HTR-8/SVneo (cell line): Measurements from ENCODE around the gene EPN1.
"Not testable (repeated sequence)": the region's sequence is repeated elsewhere in the genome, so short reads cannot be mapped to it uniquely, and the experiment has no call there.

Experiments used
- DNase-seq: peaks from one replicate; pipeline ENCODE4 v3.0.0; 2011; ENCODE audit warnings: low spot score, mixed read lengths; ENCODE audit not compliant: insufficient read length
- FAIRE-seq: peaks from 2 replicates; lab custom pipeline; 2011; peaks lifted over from hg19 to GRCh38; lab: Jason Lieb, UNC

The EPN1 gene

DNA sequence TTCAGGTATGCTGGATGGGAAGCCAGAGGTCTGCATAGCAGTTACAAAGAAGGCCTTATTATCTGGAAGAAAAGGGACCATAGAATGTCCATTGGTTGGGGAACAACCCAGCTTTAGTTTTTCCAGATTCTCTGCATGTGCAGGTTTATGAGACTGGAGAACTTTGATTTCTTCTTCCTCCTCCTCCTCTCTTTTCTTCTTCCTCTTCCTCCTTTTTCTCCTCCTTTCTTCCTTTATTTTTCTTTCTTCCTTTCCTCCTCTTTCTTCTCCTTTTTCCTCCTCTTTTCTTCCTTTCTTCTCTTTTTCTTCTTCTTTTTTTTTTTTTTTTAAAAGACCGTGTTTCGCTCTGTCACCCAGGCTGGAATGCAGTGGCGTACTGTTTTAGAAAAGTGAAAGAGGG, 30.9 kb downstream of the EPN1 start:
- DNase-seq: no peak
- FAIRE-seq: no peak

GRCh38 chr19:55711719-55712118, 36.7 kb downstream of the EPN1 start:
- no peak for DNase-seq
- FAIRE-seq: no peak

GRCh38 chr19:55712804-55713631, 38.0 kb downstream of the EPN1 start:
- no peak for FAIRE-seq

GRCh38 chr19:55716531-55716930, 41.5 kb downstream of the EPN1 start:
- no peak for FAIRE-seq

More at GRCh38 chr19:55712804-55713631, 38.0 kb downstream of the EPN1 start:
- DNase-seq: no peak

DNA sequence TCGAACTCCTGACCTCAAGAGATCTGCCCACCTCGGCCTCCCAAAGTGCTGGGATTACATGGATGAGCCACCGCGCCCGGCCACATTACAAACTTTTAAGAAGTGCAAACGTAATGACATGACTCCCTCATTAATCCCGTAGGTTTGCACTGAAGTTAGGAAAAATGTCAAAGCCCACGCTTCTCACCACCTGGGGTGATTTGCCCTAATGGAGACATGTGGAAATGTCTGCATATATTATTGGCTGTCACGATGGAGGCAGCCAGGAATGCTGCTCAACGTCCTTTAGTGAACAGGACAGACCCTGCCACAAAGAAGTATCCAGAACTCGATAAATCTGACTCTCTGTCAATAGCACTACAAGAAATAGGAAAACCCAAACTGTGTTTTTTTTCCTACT, 42.2 kb downstream of the EPN1 start:
- FAIRE-seq (no peak), DNase-seq (no peak)

More at GRCh38 chr19:55716531-55716930, 41.5 kb downstream of the EPN1 start:
- DNase-seq: no peak

- FAIRE-seq, DNase-seq: not testable (repeated sequence)
Observed at GRCh38 chr19:55717879-55718711, 43.1 kb downstream of the EPN1 start.

- DNase-seq (no peak), FAIRE-seq (no peak)
Observed at GRCh38 chr19:55720214-55720746, 45.3 kb downstream of the EPN1 start.

DNA sequence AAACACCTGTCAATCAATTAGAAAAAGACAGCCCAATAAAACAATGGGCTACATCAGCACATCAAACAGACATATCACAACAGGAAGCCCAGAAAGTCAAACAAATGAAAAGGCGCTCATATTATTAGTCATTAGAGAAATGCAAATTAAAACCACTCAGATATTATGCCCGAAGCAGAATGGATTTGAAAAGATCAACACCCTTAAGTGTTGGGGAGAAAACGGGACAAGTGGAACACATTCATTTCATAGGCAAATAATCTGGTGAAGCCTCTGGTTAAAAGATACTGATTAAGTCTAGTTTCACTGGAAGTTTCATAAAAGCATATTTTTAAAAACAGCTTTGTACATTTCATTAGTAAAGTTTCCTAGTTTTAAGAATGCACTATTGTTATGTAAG, 45.8 kb downstream of the EPN1 start:
- no peak for DNase-seq
- FAIRE-seq: no peak

- DNase-seq (no peak), FAIRE-seq (no peak)
Observed at GRCh38 chr19:55723491-55723890, 48.5 kb downstream of the EPN1 start.

- not testable (repeated sequence) for FAIRE-seq, DNase-seq
Observed at GRCh38 chr19:55730378-55730777, 55.4 kb downstream of the EPN1 start.

DNA sequence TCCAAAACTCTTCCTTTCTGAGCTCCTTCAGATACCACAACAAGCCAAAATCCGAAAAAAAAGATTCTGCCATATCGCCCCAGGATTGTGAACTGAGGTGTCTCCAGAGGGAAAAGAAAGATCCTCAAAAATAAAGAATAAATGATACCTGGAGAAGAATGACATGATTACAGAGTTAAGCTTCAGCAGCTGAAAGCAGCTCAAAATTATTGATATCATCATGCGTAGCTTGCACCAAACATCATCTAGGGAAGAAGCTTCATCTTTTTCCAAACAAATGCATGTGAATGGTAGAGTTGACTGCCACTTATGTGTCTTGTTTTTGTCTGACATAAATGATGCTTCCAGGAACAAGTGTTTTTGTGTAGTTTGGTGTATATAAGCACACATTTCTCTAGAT, 63.3 kb downstream of the EPN1 start, which contains the start of gene NLRP9:
TSS of gene NLRP9 (minus strand) at position 101 of the 400 bp plus-strand sequence. CDS start at position 73, 28 bp downstream.
- DNase-seq (no peak), FAIRE-seq (no peak)

- FAIRE-seq (no peak), DNase-seq (no peak)
Observed at GRCh38 chr19:55750715-55751114, 75.7 kb downstream of the EPN1 start.

DNA sequence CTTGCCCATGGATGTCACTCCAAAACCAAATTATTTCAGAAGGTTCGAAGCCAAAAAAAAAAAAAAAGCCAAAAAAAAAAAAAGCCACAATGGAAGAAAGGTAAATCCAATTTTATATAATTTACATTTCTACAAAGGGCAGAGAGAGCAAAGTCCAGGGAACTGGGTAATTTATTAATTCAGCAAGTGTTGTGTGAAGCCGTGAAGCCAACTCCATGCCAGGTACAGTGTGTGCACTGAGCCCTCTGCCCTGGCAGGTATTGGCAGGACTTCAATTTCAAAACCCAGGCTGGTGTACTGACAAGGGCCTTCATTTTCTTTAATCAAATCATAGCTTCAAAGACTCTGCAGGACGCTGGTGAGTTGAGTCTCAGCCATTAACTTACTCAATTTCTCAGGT, 78.4 kb downstream of the EPN1 start:
- no peak for DNase-seq
- no peak for FAIRE-seq

DNA sequence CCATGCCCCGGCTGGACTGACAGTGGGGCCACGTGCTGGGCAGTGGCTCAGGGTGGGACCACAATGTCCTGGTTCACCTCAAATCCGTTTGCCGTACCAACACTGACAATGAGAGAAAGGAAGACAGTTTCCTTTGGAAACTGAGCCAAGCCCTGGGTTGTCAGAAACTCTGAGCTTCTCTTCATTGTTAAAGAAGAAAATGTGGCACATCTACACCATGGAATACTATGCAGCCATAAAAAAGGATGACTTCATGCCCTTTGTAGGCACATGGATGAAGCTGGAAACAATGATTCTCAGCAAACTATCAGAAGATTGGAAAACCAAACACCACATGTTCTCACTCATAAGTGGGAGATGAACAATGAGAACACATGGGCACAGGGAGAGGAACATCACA, 81.8 kb downstream of the EPN1 start:
- DNase-seq, FAIRE-seq: not testable (repeated sequence)

DNA sequence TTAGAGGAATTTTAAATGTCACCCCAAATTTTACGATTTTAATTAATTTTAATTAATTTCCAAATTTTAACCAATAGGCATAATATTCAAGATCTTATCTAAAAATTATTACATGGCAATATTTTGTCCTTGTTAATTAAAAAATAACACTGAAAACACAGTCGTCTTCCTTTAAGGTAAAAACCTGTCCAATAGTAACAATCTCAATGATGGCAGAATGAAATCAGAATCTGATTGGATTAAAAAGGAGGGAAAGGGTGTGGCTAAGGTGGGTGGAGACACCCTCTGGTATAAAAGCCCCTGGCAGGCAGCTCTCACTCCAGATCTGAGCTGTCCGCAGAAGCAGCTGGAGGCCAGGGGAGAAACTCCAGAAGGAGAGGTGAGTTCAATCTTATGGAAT, 83.8 kb downstream of the EPN1 start, which contains the start of gene RFPL4A:
TSS of gene RFPL4A (plus strand) at position 301 of the 400 bp plus-strand sequence. CDS start 2,704 bp downstream, outside the sequence.
- DNase-seq, FAIRE-seq: not testable (repeated sequence)
